Measurements from ENCODE around the gene PEPD. TPM values are rescaled to one million over a fixed set of nuclear protein-coding genes. Genes with fewer than 3 reads are reported as not detected.
A peak's percentile ranks its signal among the peaks of the same experiment; 100 is the strongest.

Gene PEPD
- polyA plus RNA-seq, 3 donors, result 61.5 to 218 (median 171) TPM

- TF ChIP-seq, protein P1, sequence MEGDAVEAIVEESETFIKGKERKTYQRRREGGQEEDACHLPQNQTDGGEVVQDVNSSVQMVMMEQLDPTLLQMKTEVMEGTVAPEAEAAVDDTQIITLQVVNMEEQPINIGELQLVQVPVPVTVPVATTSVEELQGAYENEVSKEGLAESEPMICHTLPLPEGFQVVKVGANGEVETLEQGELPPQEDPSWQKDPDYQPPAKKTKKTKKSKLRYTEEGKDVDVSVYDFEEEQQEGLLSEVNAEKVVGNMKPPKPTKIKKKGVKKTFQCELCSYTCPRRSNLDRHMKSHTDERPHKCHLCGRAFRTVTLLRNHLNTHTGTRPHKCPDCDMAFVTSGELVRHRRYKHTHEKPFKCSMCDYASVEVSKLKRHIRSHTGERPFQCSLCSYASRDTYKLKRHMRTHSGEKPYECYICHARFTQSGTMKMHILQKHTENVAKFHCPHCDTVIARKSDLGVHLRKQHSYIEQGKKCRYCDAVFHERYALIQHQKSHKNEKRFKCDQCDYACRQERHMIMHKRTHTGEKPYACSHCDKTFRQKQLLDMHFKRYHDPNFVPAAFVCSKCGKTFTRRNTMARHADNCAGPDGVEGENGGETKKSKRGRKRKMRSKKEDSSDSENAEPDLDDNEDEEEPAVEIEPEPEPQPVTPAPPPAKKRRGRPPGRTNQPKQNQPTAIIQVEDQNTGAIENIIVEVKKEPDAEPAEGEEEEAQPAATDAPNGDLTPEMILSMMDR (IDR thresholded peaks at IDR 0.05), result no peak
- Mint-ChIP-seq H3K4me3 (no peak overlapping the region), H3K4me1 (peaks cover 7% of the 10 kb centered on the region), H3K27me3 (ENCODE audit: low read depth in 3 of 3) (peaks cover 0 to 3% (median 1%) of the 10 kb centered on the region in 3 donors), H3K9me3 (no peaks in the 10 kb centered on the region), H3K27ac (no peak overlapping the region), H3K36me3 (peaks cover 17 to 27% of the 10 kb centered on the region in 2 donors)
- WGBS (ENCODE audit: insufficient coverage), result 97% methylated on average over 18 of the region's 23 CpGs
- H3K4me3 ChIP-seq (replicated peaks in 1 of 3; ENCODE audit: low read depth in 2 of 3, low read length in 3 of 3), result no peak overlapping the region
- H3K4me1 ChIP-seq (ENCODE audit: control insufficient read depth in 1 of 2, insufficient read depth in 2 of 2, low read length in 2 of 2), result no peaks in the 10 kb centered on the region
- no peak overlapping the region for H3K9ac ChIP-seq (ENCODE audit: insufficient read depth, low read length, poor library complexity, severe bottlenecking)
- H4K20me1 ChIP-seq (ENCODE audit: insufficient read depth, low read length), result peaks cover 18% of the 10 kb centered on the region
- no peak for DNase-seq
- no peak overlapping the region for H2AFZ ChIP-seq (ENCODE audit: insufficient read depth, low read depth, low read length, poor library complexity, severe bottlenecking)
- no peak overlapping the region for H3K4me2 ChIP-seq (replicated peaks; ENCODE audit: extremely low read depth, low read length, poor library complexity, severe bottlenecking)
- no peaks in the 10 kb centered on the region for H3K9me3 ChIP-seq (replicated peaks in 1 of 2; ENCODE audit: control insufficient read depth in 1 of 2, insufficient read depth in 1 of 2, low read length in 2 of 2)
- no peaks in the 10 kb centered on the region for H3K79me2 ChIP-seq (ENCODE audit: insufficient read depth, low read length)
- intact Hi-C loops (cut with micrococcal nuclease), result no loop called here
- no peak overlapping the region for H3K27ac ChIP-seq (ENCODE audit: low read depth in 1 of 2, low read length in 2 of 2)
- no peaks in the 10 kb centered on the region for H3K27me3 ChIP-seq (ENCODE audit: control insufficient read depth in 2 of 2, insufficient read depth in 2 of 2, low read length in 2 of 2)
- no peaks in the 10 kb centered on the region for H3K36me3 ChIP-seq (replicated peaks in 1 of 2; ENCODE audit: control insufficient read depth in 1 of 2, insufficient read depth in 2 of 2, low read length in 2 of 2)
Measured at GRCh38 chr19:33512580-33513137, 8.9 kb downstream of the PEPD start.

- H2AFZ ChIP-seq (ENCODE audit: insufficient read depth, low read depth, low read length, poor library complexity, severe bottlenecking), result no peak overlapping the region
- no peaks in the 10 kb centered on the region for H3K27me3 ChIP-seq (ENCODE audit: control insufficient read depth in 2 of 2, insufficient read depth in 2 of 2, low read length in 2 of 2)
- Mint-ChIP-seq H3K4me1 (peaks cover 7% of the 10 kb centered on the region), H3K27me3 (ENCODE audit: low read depth in 3 of 3) (peaks cover 0 to 3% (median 1%) of the 10 kb centered on the region in 3 donors), H3K27ac (peak overlapping the region in 1 of 7 donors; percentile 72), H3K4me3 (no peak overlapping the region), H3K36me3 (peaks cover 17 to 27% of the 10 kb centered on the region in 2 donors), H3K9me3 (no peaks in the 10 kb centered on the region)
- H3K4me3 ChIP-seq (replicated peaks in 1 of 3; ENCODE audit: low read depth in 2 of 3, low read length in 3 of 3), result no peak overlapping the region
- no peak overlapping the region for H3K4me2 ChIP-seq (replicated peaks; ENCODE audit: extremely low read depth, low read length, poor library complexity, severe bottlenecking)
- DNase-seq, result no peak
- no peaks in the 10 kb centered on the region for H3K79me2 ChIP-seq (ENCODE audit: insufficient read depth, low read length)
- 97% methylated on average over 3 of the region's 3 CpGs for WGBS (ENCODE audit: insufficient coverage)
- H3K4me1 ChIP-seq (ENCODE audit: control insufficient read depth in 1 of 2, insufficient read depth in 2 of 2, low read length in 2 of 2), result no peaks in the 10 kb centered on the region
- peaks cover 18% of the 10 kb centered on the region for H4K20me1 ChIP-seq (ENCODE audit: insufficient read depth, low read length)
- H3K9me3 ChIP-seq (replicated peaks in 1 of 2; ENCODE audit: control insufficient read depth in 1 of 2, insufficient read depth in 1 of 2, low read length in 2 of 2), result no peaks in the 10 kb centered on the region
- TF ChIP-seq, protein P1 (IDR thresholded peaks at IDR 0.05), result no peak
- H3K36me3 ChIP-seq (replicated peaks in 1 of 2; ENCODE audit: control insufficient read depth in 1 of 2, insufficient read depth in 2 of 2, low read length in 2 of 2), result no peaks in the 10 kb centered on the region
- H3K27ac ChIP-seq (ENCODE audit: low read depth in 1 of 2, low read length in 2 of 2), result no peak overlapping the region
- H3K9ac ChIP-seq (ENCODE audit: insufficient read depth, low read length, poor library complexity, severe bottlenecking), result no peak overlapping the region
- intact Hi-C loops (cut with micrococcal nuclease), result no loop called here
Measured at GRCh38 chr19:33512021-33512420, 9.6 kb downstream of the PEPD start.
